ENCODE data around the gene HECW1. TPM values are rescaled to one million over a fixed set of nuclear protein-coding genes. Genes with fewer than 3 reads are reported as not detected.
A peak's percentile ranks its signal among the peaks of the same experiment; 100 is the strongest.

HECW1 gene
- total and polyA plus RNA-seq, 10 of the 15 experiments (the other 5 are each of a cell fraction or from before 2014, with no cell fraction given), result under 0.01 to 0.31 (median 0.04) TPM; not detected in 3

- ChIA-PET SMC1A (ENCODE audit: uncharacterized antibody, unreplicated experiment) (no interaction called here), POLR2A (no interaction called here), CTCF (no interaction called here), RAD21 (ENCODE audit: unreplicated experiment) (interaction anchor here (0.6 to 1.4 kb wide), 2 partner anchors 18 to 57 kb away, joined by 3 to 4 read pairs; no protein-coding TSS in a partner anchor)
- H3K9me3 ChIP-seq (replicated peaks; ENCODE audit: control insufficient read depth, insufficient read depth, low read length), result no peaks in the 10 kb centered on the region
- no peaks in the 10 kb centered on the region for H3K36me3 ChIP-seq (ENCODE audit: control insufficient read depth in 2 of 2, insufficient read depth in 2 of 2, low read length in 1 of 2)
- no peaks in the 10 kb centered on the region for H4K20me1 ChIP-seq (ENCODE audit: control insufficient read depth, insufficient read depth)
- no peaks in the 10 kb centered on the region for H3K4me1 ChIP-seq (ENCODE audit: control insufficient read depth, insufficient read depth, low read length)
- BruUV-seq (replicated peaks), result no TSS peak
- intact Hi-C loops (cut with micrococcal nuclease; ENCODE audit: unreplicated experiment) (no loop called here), in situ Hi-C loops (cut with MboI) (no loop called here)
- DNase-seq (ENCODE audit: low read depth, low spot score), result no peak
- TF ChIP-seq FOS (IDR thresholded peaks at IDR 0.05; ENCODE audit: borderline replicate concordance, extremely low read depth, insufficient read length) (no peak), ZNF384 (IDR thresholded peaks at IDR 0.05; ENCODE audit: borderline replicate concordance, low read depth, low read length) (peak; percentile 12; the same call in 1 of the 2 replicates)
- no peak overlapping the region for H3K4me3 ChIP-seq
- H3K4me2 ChIP-seq (ENCODE audit: control insufficient read depth, insufficient read depth), result no peak overlapping the region
- no peak overlapping the region for H2AFZ ChIP-seq (ENCODE audit: control insufficient read depth, low read depth, low read length)
- H3K79me2 ChIP-seq (ENCODE audit: control insufficient read depth, insufficient read depth, low read length), result no peaks in the 10 kb centered on the region
- H3K27me3 ChIP-seq (replicated peaks in 1 of 2; ENCODE audit: control insufficient read depth in 2 of 2, insufficient read depth in 2 of 2, low read length in 1 of 2), result peaks cover 0 to 2% of the 10 kb centered on the region in 2 experiments; a peak in 1 of 4 replicates
- WGBS (ENCODE audit: insufficient coverage, insufficient replicate concordance, low lambda C conversion rate, missing lambda C conversion rate), result 0% methylated on average over 6 of the region's 6 CpGs
- H3K27ac ChIP-seq (ENCODE audit: control insufficient read depth, insufficient read depth), result no peak overlapping the region
- FAIRE-seq, result no peak
- no peak for ATAC-seq
- H3K9ac ChIP-seq (ENCODE audit: control insufficient read depth, insufficient read depth, low read length), result no peak overlapping the region
Measured at GRCh38 chr7:43372676-43373355, 260.4 kb downstream of the HECW1 start.

GRCh38 chr7:43377196-43377960, 264.9 kb downstream of the HECW1 start:
- ChIA-PET SMC1A (ENCODE audit: uncharacterized antibody, unreplicated experiment) (interaction anchor here (0.8 kb wide), 1 partner anchor 140 kb away, joined by 3 read pairs; no protein-coding TSS in a partner anchor), RAD21 (ENCODE audit: unreplicated experiment) (no interaction called here), CTCF (no interaction called here), POLR2A (interaction anchor here (0.7 kb wide), 1 partner anchor 522 kb away, joined by 3 read pairs; no protein-coding TSS in a partner anchor)
- Histone ChIP-seq H3K79me2 (ENCODE audit: control insufficient read depth, insufficient read depth, low read length) (no peaks in the 10 kb centered on the region), H3K36me3 (ENCODE audit: control insufficient read depth in 2 of 2, insufficient read depth in 2 of 2, low read length in 1 of 2) (no peaks in the 10 kb centered on the region), H3K9ac (ENCODE audit: control insufficient read depth, insufficient read depth, low read length) (no peak overlapping the region), H3K27me3 (replicated peaks in 1 of 2; ENCODE audit: control insufficient read depth in 2 of 2, insufficient read depth in 2 of 2, low read length in 1 of 2) (peaks cover 0 to 3% of the 10 kb centered on the region in 2 experiments; a peak in 2 of 4 replicates), H3K4me3 (no peak overlapping the region), H3K27ac (ENCODE audit: control insufficient read depth, insufficient read depth) (no peak overlapping the region), H4K20me1 (ENCODE audit: control insufficient read depth, insufficient read depth) (no peaks in the 10 kb centered on the region), H3K4me1 (ENCODE audit: control insufficient read depth, insufficient read depth, low read length) (no peaks in the 10 kb centered on the region), H3K4me2 (ENCODE audit: control insufficient read depth, insufficient read depth) (no peak overlapping the region), H3K9me3 (replicated peaks; ENCODE audit: control insufficient read depth, insufficient read depth, low read length) (no peaks in the 10 kb centered on the region), H2AFZ (ENCODE audit: control insufficient read depth, low read depth, low read length) (no peak overlapping the region)
- no peak for DNase-seq (ENCODE audit: low read depth, low spot score)
- intact Hi-C loops (cut with micrococcal nuclease; ENCODE audit: unreplicated experiment) (no loop called here), in situ Hi-C loops (cut with MboI) (no loop called here)
- no peak for TF ChIP-seq TCF12 (IDR thresholded peaks at IDR 0.05; ENCODE audit: low read depth, low read length)
- TF ChIP-seq CBX3 (IDR thresholded peaks at IDR 0.05; ENCODE audit: borderline replicate concordance, low read depth), result no peak
- TF ChIP-seq NR2F1 (conservative IDR thresholded peaks at IDR 0.05), result no peak
- no peak for TF ChIP-seq PAX8 (IDR thresholded peaks at IDR 0.05)
- no peak for TF ChIP-seq NFYB (IDR thresholded peaks at IDR 0.05; ENCODE audit: insufficient read depth, low read depth, low read length)
- no peak for TF ChIP-seq HDAC6 (IDR thresholded peaks at IDR 0.05; ENCODE audit: unreplicated experiment)
- ATAC-seq, result no peak
- 22% methylated on average over 4 of the region's 4 CpGs for WGBS (ENCODE audit: insufficient coverage, insufficient replicate concordance, low lambda C conversion rate, missing lambda C conversion rate)
- FAIRE-seq, result no peak
- no TSS peak for BruUV-seq (replicated peaks)

Data from GM12878 (cell line).